ENCODE data around the gene MRPL51. TPM values are rescaled to one million over a fixed set of nuclear protein-coding genes. Genes with fewer than 3 reads are reported as not detected.

The MRPL51 gene
- total and polyA plus RNA-seq, 8 donors: 129 to 170 (median 141) TPM

GRCh38 chr12:6540181-6540877 lies 47.3 kb upstream of the MRPL51 start:
- intact Hi-C loops (cut with DNase I): no loop called here
- Histone ChIP-seq H3K36me3 (peaks cover 0 to 75% of the 10 kb centered on the region in 2 donors), H3K4me3 (peak overlapping the region in 1 of 2 donors; percentile 18), H3K9me3 (no peaks in the 10 kb centered on the region), H3K4me1 (peaks cover 20 to 61% of the 10 kb centered on the region in 2 donors), H3K27ac (peak overlapping the region; percentile 75 to 78), H3K27me3 (no peaks in the 10 kb centered on the region)
- ATAC-seq (peak; percentile 84), DNase-seq (peak; percentile 51 to 95 (median 88))
- TF ChIP-seq CTCF (IDR thresholded peaks at IDR 0.05): no peak

GRCh38 chr12:6539707-6540134 lies 46.7 kb upstream of the MRPL51 start:
- Histone ChIP-seq H3K4me3 (peak overlapping the region in 1 of 2 donors; percentile 18), H3K27ac (peak overlapping the region; percentile 75 to 78), H3K9me3 (no peaks in the 10 kb centered on the region), H3K36me3 (peaks cover 0 to 69% of the 10 kb centered on the region in 2 donors), H3K4me1 (peaks cover 20 to 61% of the 10 kb centered on the region in 2 donors), H3K27me3 (no peaks in the 10 kb centered on the region)
- no peak for DNase-seq
- intact Hi-C loops (cut with DNase I): loop anchor here in 1 of 2 donors (10.0 kb wide), 1 partner anchor 115 kb away; no protein-coding TSS in a partner anchor
- ATAC-seq: no peak
- TF ChIP-seq CTCF (IDR thresholded peaks at IDR 0.05): no peak

GRCh38 chr12:6539314-6539682 lies 46.2 kb upstream of the MRPL51 start:
- H3K4me1 ChIP-seq: peaks cover 20 to 61% of the 10 kb centered on the region in 2 donors

GRCh38 chr12:6538420-6539313 lies 45.6 kb upstream of the MRPL51 start:
- no peak for TF ChIP-seq CTCF (IDR thresholded peaks at IDR 0.05)
- Histone ChIP-seq H3K4me3 (no peak overlapping the region), H3K27ac (peak overlapping the region in 1 of 2 donors; percentile 99), H3K4me1 (peaks cover 20 to 64% of the 10 kb centered on the region in 2 donors), H3K9me3 (no peaks in the 10 kb centered on the region), H3K36me3 (peaks cover 0 to 59% of the 10 kb centered on the region in 2 donors), H3K27me3 (no peaks in the 10 kb centered on the region)
- intact Hi-C loops (cut with DNase I): loop anchor here in 1 of 2 donors (10.0 kb wide), 1 partner anchor 114 kb away; no protein-coding TSS in a partner anchor
- DNase-seq: no peak
- ATAC-seq: no peak

More at GRCh38 chr12:6539314-6539682, 46.2 kb upstream of the MRPL51 start:
- H3K9me3 ChIP-seq: no peaks in the 10 kb centered on the region
- peaks cover 0 to 65% of the 10 kb centered on the region in 2 donors for H3K36me3 ChIP-seq
- no peak overlapping the region for H3K4me3 ChIP-seq
- intact Hi-C loops (cut with DNase I): loop anchor here in 1 of 2 donors (10.0 kb wide), 1 partner anchor 114 kb away; no protein-coding TSS in a partner anchor
- ATAC-seq (no peak), DNase-seq (no peak)
- peak overlapping the region in 1 of 2 donors; percentile 75 for H3K27ac ChIP-seq
- TF ChIP-seq CTCF (IDR thresholded peaks at IDR 0.05): no peak
- H3K27me3 ChIP-seq: no peaks in the 10 kb centered on the region

Measured in left lung (tissue), 10 donors.